OCI-LY3 (cell line): ENCODE data around the gene PLEKHA6.
"Not testable (repeated sequence)": the region's sequence is repeated elsewhere in the genome, so short reads cannot be mapped to it uniquely, and the experiment has no call there.

Experiments used
- H2AFZ ChIP-seq: fragments of 200-600, 300-600 bp; shearing (Covaris generic); 2 replicates; pipeline ENCODE4 v1.6.0; 2014; ENCODE audit warnings: antibody characterized with exemption, low read depth, low read length
- H3K27ac ChIP-seq: fragments of 200-600, 300-600 bp; sonication (generic); 2 replicates; pipeline ENCODE4 v1.5.1; 2014; ENCODE audit warnings: mild to moderate bottlenecking, low read length, moderate library complexity, mixed read lengths
- H3K27me3 ChIP-seq: fragments of 200-600, 300-600 bp; sonication (generic); 2 replicates; pipeline ENCODE4 v1.6.1; 2014; ENCODE audit warnings: low read depth, low read length, mixed read lengths
- H3K36me3 ChIP-seq: fragments of 200-600, 300-600 bp; sonication (generic); replicated peaks from 2 replicates; pipeline ENCODE3; 2014; ENCODE audit warnings: low read depth, low read length, mixed read lengths
- H3K4me1 ChIP-seq: fragments of 300-600, 200-600 bp; sonication (generic); 2 replicates; pipeline ENCODE4 v1.6.1; 2014; ENCODE audit warnings: low read length, mixed read lengths
- H3K4me2 ChIP-seq: fragments of 200-600, 300-600 bp; sonication (generic); 2 replicates; pipeline ENCODE4 v1.6.1; 2014; ENCODE audit warnings: low read length, mixed read lengths
- H3K4me3 ChIP-seq: fragments of 300-600, 200-600 bp; sonication (generic); 2 replicates; pipeline ENCODE4 v1.5.1; 2014; ENCODE audit warnings: antibody characterized with exemption, mild to moderate bottlenecking, low read length, moderate library complexity
- H3K79me2 ChIP-seq: fragments of 300-600, 200-600 bp; shearing (Covaris generic); 2 replicates; pipeline ENCODE4 v1.6.1; 2014; ENCODE audit warnings: mild to moderate bottlenecking, low read length, mixed read lengths
- H3K9ac ChIP-seq: fragments of 300-600, 200-600 bp; shearing (Covaris generic); 2 replicates; pipeline ENCODE4 v1.6.0; 2014; ENCODE audit warnings: mild to moderate bottlenecking, low read length, moderate library complexity
- H3K9me3 ChIP-seq: fragments of 200-600, 300-600 bp; shearing (Covaris generic); 2 replicates; pipeline ENCODE4 v1.6.1; 2014; ENCODE audit warnings: low read length, mixed read lengths; ENCODE audit not compliant: insufficient read depth
- H4K20me1 ChIP-seq: fragments of 200-600, 300-600 bp; sonication (generic); 2 replicates; pipeline ENCODE4 v1.6.1; 2016; ENCODE audit warnings: low read length, mixed read lengths; ENCODE audit not compliant: insufficient read depth
- EZH2phosphoT487 ChIP-seq: fragments of 200-600 bp; shearing (Covaris generic); IDR thresholded peaks from 2 replicates; pipeline ENCODE4 v1.6.1; 2018; ENCODE audit warnings: antibody characterized with exemption, mixed run types, low read depth
- TF ChIP-seq, protein P1 (sequence below): fragments of 200-600, 300-600 bp; sonication (generic); IDR thresholded peaks from 2 replicates; pipeline ENCODE4 v1.5.1; 2014; ENCODE audit warnings: antibody characterized with exemption, low read length, low read depth

PLEKHA6 gene

GRCh38 chr1:204331275-204331674 lies 28.5 kb downstream of the PLEKHA6 start:
- Histone ChIP-seq H3K4me3 (no peak overlapping the region), H3K9ac (no peak overlapping the region), H3K79me2 (no peaks in the 10 kb centered on the region), H2AFZ (no peak overlapping the region), H3K4me2 (no peak overlapping the region), H4K20me1 (no peaks in the 10 kb centered on the region), H3K27me3 (peaks cover 37% of the 10 kb centered on the region), H3K36me3 (no peaks in the 10 kb centered on the region), H3K9me3 (no peaks in the 10 kb centered on the region), H3K4me1 (no peaks in the 10 kb centered on the region), H3K27ac (no peak overlapping the region)
- TF ChIP-seq, protein P1, sequence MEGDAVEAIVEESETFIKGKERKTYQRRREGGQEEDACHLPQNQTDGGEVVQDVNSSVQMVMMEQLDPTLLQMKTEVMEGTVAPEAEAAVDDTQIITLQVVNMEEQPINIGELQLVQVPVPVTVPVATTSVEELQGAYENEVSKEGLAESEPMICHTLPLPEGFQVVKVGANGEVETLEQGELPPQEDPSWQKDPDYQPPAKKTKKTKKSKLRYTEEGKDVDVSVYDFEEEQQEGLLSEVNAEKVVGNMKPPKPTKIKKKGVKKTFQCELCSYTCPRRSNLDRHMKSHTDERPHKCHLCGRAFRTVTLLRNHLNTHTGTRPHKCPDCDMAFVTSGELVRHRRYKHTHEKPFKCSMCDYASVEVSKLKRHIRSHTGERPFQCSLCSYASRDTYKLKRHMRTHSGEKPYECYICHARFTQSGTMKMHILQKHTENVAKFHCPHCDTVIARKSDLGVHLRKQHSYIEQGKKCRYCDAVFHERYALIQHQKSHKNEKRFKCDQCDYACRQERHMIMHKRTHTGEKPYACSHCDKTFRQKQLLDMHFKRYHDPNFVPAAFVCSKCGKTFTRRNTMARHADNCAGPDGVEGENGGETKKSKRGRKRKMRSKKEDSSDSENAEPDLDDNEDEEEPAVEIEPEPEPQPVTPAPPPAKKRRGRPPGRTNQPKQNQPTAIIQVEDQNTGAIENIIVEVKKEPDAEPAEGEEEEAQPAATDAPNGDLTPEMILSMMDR = no peak
- no peak for TF ChIP-seq EZH2phosphoT487

DNA sequence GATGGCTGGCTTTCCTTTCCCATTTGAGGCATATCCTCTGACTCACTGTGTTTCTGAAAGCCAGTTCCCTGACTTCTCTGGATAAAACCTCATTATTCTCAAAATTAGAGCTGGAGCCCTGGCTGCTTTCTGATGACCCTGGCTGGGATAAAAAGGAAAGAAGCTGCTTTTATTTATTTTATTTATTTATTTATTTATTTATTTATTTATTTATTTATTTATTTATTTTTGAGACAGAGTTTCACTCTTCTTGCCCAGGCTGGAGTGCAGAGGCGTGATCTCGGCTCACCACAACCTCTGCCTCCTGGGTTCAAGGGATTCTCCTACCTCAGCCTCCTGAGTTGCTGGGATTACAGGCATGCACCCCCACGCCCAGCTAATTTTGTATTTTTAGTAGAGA lies 31.9 kb downstream of the PLEKHA6 start:
- not testable (repeated sequence) for H3K27ac ChIP-seq, H4K20me1 ChIP-seq, H3K36me3 ChIP-seq, H3K4me2 ChIP-seq, H3K9me3 ChIP-seq, H2AFZ ChIP-seq, H3K4me1 ChIP-seq, H3K4me3 ChIP-seq, H3K79me2 ChIP-seq, H3K9ac ChIP-seq
- H3K27me3 ChIP-seq = peaks cover 51% of the 10 kb centered on the region

- Histone ChIP-seq H3K4me3 (no peak overlapping the region), H3K4me2 (no peak overlapping the region), H3K36me3 (no peaks in the 10 kb centered on the region), H3K79me2 (no peaks in the 10 kb centered on the region), H4K20me1 (no peaks in the 10 kb centered on the region), H3K27ac (no peak overlapping the region), H3K9ac (no peak overlapping the region), H3K27me3 (peaks cover 48% of the 10 kb centered on the region), H2AFZ (no peak overlapping the region), H3K4me1 (no peaks in the 10 kb centered on the region), H3K9me3 (no peaks in the 10 kb centered on the region)
- no peak for TF ChIP-seq EZH2phosphoT487
- TF ChIP-seq, protein P1 = no peak
Measured at GRCh38 chr1:204327359-204327758, 32.4 kb downstream of the PLEKHA6 start.

DNA sequence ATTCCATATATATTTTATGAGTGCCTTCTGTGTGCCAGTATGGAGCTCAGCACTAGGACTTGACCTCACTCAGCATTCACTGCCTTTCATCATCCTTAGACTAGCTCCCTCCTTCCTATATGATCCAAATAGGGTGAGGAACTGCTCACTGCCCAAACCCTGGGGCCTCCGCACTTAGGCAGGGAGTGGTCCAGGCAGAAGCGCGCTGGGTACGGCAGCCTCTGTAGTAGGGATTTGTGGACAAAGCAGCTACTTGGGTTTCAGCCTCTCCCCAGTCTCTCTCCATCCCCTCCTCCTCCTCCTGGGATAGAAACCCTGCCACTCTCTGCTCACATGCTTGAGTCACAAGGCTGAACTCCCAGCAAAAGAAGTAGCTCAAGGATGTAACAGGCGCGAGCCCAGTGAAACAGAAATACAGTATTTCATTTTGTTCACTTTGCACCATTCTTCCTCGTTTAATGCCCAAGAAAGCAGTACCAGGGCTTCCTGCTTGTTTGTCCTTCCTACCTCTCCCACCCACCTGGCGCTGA lies 32.9 kb downstream of the PLEKHA6 start:
- H3K4me2 ChIP-seq = no peak overlapping the region
- H3K9me3 ChIP-seq = no peaks in the 10 kb centered on the region
- no peak for TF ChIP-seq EZH2phosphoT487
- TF ChIP-seq, protein P1 = no peak
- H3K36me3 ChIP-seq = no peaks in the 10 kb centered on the region
- no peak overlapping the region for H3K27ac ChIP-seq
- H3K4me3 ChIP-seq = no peak overlapping the region
- no peaks in the 10 kb centered on the region for H3K4me1 ChIP-seq
- no peaks in the 10 kb centered on the region for H3K79me2 ChIP-seq
- H3K9ac ChIP-seq = no peak overlapping the region
- H3K27me3 ChIP-seq = peaks cover 48% of the 10 kb centered on the region
- H4K20me1 ChIP-seq = no peaks in the 10 kb centered on the region
- H2AFZ ChIP-seq = no peak overlapping the region

- no peak overlapping the region for H3K4me2 ChIP-seq
- H2AFZ ChIP-seq = no peak overlapping the region
- TF ChIP-seq, protein P1 = no peak
- TF ChIP-seq EZH2phosphoT487 = no peak
- H3K27me3 ChIP-seq = peaks cover 52% of the 10 kb centered on the region
- no peak overlapping the region for H3K9ac ChIP-seq
- H3K9me3 ChIP-seq = no peaks in the 10 kb centered on the region
- H3K79me2 ChIP-seq = no peaks in the 10 kb centered on the region
- no peaks in the 10 kb centered on the region for H4K20me1 ChIP-seq
- no peak overlapping the region for H3K4me3 ChIP-seq
- no peaks in the 10 kb centered on the region for H3K36me3 ChIP-seq
- H3K4me1 ChIP-seq = no peaks in the 10 kb centered on the region
- no peak overlapping the region for H3K27ac ChIP-seq
Measured at GRCh38 chr1:204325944-204326343, 33.8 kb downstream of the PLEKHA6 start.
